CD1c-positive myeloid dendritic cell (primary cell): ENCODE results near the gene CDC42SE2.

Source experiments
- DNase-seq: peaks from one replicate; pipeline ENCODE4 v3.0.0-alpha.2; 2016; ENCODE audit errors: extremely low spot score

The CDC42SE2 gene

GRCh38 chr5:131263648-131264450 is at the start of gene CDC42SE2:
Gene CDC42SE2 (plus strand): TSS chr5:131264053. CDS start chr5:131359494, 95,441 bp downstream.
- DNase-seq = peak; percentile 96

- no peak for DNase-seq
Observed at GRCh38 chr5:131214609-131215227, 49.1 kb upstream of the CDC42SE2 start.

GRCh38 chr5:131217791-131218190 is 46.1 kb upstream of the CDC42SE2 start:
- DNase-seq = no peak

GRCh38 chr5:131218392-131218791 is 45.5 kb upstream of the CDC42SE2 start:
- no peak for DNase-seq

- DNase-seq = no peak
Observed at GRCh38 chr5:131220566-131220965, 43.3 kb upstream of the CDC42SE2 start.

GRCh38 chr5:131221008-131221703 is 42.7 kb upstream of the CDC42SE2 start:
- no peak for DNase-seq

GRCh38 chr5:131221888-131222287 is 42.0 kb upstream of the CDC42SE2 start:
- peak; percentile 63 for DNase-seq

GRCh38 chr5:131222731-131223130 is 41.1 kb upstream of the CDC42SE2 start:
- no peak for DNase-seq

- no peak for DNase-seq
Observed at GRCh38 chr5:131223751-131224386, 40.0 kb upstream of the CDC42SE2 start.

- peak; percentile 93 for DNase-seq
Observed at GRCh38 chr5:131224387-131225201, 39.3 kb upstream of the CDC42SE2 start.

GRCh38 chr5:131225282-131225974 is 38.4 kb upstream of the CDC42SE2 start:
- no peak for DNase-seq

GRCh38 chr5:131226899-131227298 is 37.0 kb upstream of the CDC42SE2 start:
- DNase-seq = no peak

- no peak for DNase-seq
Observed at GRCh38 chr5:131228646-131229045, 35.2 kb upstream of the CDC42SE2 start.

- DNase-seq = no peak
Observed at GRCh38 chr5:131229623-131230022, 34.2 kb upstream of the CDC42SE2 start.

- no peak for DNase-seq
Observed at GRCh38 chr5:131230406-131230805, 33.4 kb upstream of the CDC42SE2 start.

- DNase-seq = peak; percentile 64
Observed at GRCh38 chr5:131239686-131240085, 24.2 kb upstream of the CDC42SE2 start.

- peak; percentile 45 for DNase-seq
Observed at GRCh38 chr5:131242728-131243255, 21.1 kb upstream of the CDC42SE2 start.

GRCh38 chr5:131245312-131245711 is 18.5 kb upstream of the CDC42SE2 start:
- no peak for DNase-seq

- DNase-seq = no peak
Observed at GRCh38 chr5:131245948-131246347, 17.9 kb upstream of the CDC42SE2 start.

- no peak for DNase-seq
Observed at GRCh38 chr5:131246504-131246903, 17.3 kb upstream of the CDC42SE2 start.
